ENCODE data around the gene B3GAT1.

B3GAT1 gene

DNA sequence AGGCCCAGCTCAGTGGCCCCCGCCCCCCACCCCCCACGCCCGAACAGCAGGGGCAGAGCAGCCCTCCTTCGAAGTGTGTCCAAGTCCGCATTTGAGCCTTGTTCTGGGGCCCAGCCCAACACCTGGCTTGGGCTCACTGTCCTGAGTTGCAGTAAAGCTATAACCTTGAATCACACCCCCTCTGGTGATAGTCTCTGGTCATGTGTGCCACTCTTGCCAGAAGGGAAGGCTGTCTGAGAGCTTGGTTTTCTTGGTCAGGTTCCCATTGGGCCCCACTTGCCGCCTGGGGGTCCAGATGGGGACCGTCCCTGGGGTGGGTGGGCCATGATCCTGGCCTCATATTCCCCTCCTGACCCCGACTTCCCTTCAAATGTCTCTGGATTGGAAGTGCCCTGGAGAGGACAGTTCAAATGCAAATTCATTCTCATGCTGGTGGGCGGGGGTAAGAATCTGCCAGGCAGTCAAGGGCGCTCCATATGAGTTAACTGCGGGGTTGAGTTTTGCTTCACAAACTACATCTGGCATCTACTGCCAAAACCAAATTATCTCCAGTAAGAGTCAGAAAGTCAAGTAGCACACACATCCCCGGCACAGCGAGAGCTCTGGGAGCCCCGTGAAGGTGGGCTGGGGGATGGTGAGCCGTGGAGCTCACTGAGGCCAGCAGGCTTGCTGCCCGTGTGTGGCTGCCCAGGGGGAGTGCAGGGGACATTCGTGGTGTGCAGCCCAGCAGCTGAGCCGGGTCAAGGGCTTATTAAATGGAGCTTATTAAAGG, 35.7 kb downstream of the B3GAT1 start:
- FAIRE-seq (no peak), DNase-seq (ENCODE audit: insufficient read length, low spot score) (no peak)

- no peak for FAIRE-seq
- DNase-seq (ENCODE audit: insufficient read length, low spot score), result no peak
Observed at GRCh38 chr11:134374891-134375550, 37.0 kb downstream of the B3GAT1 start.

DNA sequence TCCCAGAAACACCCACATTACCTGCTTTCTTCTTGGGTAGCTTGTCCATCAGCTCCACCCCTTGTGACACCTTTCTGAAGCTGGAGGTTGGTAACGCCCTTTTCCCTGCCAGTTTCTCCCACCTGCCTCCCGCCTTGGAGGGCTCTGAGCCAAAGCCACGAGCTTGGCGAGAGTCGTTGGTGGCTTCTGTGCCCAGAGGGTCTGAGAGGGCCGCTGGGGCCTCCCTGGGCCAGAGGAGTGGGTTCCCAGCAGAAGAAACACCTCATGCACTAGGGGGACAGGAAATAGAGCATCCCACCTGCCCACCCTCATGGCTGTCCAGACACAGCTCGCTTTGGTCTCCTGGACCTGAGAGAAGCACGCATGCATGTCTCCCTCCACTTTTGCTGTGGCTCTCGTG, 37.9 kb downstream of the B3GAT1 start:
- no peak for FAIRE-seq
- no peak for DNase-seq (ENCODE audit: insufficient read length, low spot score)

DNA sequence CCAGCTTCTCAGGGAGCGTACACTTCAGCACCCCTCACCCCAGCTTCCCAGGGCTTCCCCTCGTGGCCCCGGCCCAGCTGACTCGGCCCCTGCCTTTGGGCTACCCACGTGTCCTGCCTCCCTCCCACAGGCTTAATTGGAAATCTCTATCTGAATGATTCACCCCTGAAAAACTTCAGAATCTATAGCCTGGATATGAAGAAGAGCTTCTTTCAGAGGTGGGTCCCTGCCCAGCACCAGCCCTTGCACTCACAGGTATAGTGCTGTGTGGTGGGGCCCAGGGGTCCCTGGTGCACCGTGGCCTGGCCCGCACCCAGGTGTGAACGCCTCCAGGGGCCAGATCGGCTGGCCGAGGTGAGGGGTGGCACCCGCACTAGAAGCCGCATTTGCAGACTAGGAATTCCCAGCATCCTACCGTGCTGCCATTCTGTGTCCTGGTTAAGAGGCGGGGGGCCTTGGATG, 38.4 kb downstream of the B3GAT1 start:
- DNase-seq (ENCODE audit: insufficient read length, low spot score) (no peak), FAIRE-seq (no peak)

DNA sequence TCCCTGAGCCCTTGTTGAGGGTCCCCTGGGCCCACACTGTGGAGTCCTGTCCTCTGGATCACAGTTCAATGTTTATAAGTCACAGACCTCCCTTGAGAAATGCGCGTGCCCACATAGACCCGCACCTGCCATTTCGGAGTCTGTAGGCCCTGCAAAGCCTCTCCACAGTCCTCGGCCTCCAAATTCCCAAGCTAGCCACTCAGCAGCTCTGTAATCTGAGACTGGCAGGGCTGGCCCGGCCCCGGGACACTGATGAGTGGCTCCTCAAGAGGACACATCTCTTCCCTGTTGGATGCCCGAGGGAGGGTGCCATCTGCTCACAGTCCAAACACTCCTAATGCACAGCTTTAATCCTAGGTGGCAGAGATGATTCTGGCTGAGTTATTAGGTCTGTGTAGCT, 39.1 kb downstream of the B3GAT1 start:
- DNase-seq (ENCODE audit: insufficient read length, low spot score) (no peak), FAIRE-seq (no peak)

DNA sequence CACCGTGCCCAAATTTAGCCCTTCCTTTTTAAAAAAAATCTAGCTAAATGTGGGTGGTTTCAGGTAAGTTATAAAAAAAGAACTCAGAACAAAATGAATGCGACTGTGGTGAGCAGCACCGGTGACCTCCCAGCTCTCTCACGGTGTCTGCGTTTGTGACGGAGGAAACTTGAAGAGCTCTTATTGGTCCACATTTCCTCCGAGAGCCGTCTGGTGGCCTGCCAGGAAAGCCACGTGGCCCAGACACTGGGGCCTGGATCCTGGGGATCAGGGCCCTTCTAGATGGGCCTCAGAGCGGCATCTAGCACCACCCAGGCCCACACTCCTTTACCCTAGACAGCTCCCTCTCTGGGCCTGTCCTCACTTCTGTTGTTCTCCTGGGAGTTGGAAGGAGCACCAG, 39.5 kb downstream of the B3GAT1 start:
- no peak for DNase-seq (ENCODE audit: insufficient read length, low spot score)
- FAIRE-seq, result no peak

GRCh38 chr11:134371436-134372185, 40.4 kb downstream of the B3GAT1 start:
- FAIRE-seq, result no peak
- DNase-seq (ENCODE audit: insufficient read length, low spot score), result no peak

DNA sequence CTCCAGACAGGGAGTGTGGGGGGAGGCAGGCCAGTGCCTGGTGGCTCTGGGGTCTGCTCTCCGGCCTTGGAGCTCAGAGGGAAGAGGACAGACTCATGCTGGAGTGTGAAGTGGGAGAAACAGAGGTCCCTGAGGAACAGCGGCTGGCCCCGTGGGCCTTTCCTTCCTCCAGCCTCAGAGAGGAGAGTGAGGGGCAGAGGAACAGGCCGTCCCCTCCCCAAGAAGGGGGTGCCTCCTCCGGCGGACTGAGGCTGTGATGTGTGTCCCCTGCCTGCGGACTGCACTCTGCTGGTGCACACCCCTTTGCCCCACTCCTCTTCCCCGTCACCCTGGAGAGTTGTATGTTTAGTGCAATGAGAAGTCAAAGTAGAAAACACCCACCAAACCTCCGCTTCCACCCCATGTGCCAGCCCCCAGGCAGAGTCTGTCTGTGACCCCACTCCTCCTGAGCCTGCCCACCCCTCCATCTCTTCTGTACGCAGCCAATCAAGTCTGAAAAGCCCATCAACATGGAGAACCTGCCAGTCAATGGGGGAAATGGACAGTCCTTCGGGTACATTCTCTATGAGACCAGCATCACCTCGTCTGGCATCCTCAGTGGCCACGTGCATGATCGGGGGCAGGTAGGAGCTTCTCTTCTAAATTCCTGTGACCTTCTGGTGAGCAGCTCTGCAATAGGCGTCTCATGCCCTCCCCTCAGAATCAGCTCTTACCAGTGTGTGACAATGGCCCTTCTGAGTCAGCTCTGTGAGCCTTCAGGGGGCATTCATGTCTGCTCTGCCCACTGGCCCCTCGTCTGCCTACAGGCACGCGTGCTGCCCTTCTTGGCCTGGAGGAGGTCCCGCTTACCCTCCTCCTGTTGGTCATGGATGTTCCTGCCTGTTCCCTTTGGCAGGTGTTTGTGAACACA, 41.3 kb downstream of the B3GAT1 start:
- DNase-seq (ENCODE audit: insufficient read length, low spot score) (no peak), FAIRE-seq (no peak)

GRCh38 chr11:134369656-134370525, 42.2 kb downstream of the B3GAT1 start:
- DNase-seq (ENCODE audit: insufficient read length, low spot score), result no peak
- FAIRE-seq, result no peak

DNA sequence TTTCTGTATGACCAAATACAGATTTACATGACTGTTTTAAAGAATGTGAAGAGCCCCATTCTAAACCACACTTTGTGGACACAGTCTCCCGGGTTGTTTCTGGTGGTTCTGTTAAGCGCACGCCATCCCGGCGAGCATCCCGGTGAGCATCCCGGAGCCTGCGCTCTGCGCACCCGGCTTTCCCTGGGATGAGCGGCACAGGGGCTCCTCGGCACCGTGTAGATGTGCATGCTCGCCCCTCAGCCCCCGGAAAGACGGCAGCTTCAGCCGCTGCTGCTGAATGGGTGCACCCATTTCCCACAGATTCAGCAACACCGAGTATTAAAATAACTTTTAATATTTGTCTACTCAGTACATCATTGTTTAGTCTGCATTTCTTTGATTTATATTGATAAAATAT, 44.3 kb downstream of the B3GAT1 start:
- no peak for DNase-seq (ENCODE audit: insufficient read length, low spot score)
- FAIRE-seq, result no peak

- FAIRE-seq, result no peak
Observed at GRCh38 chr11:134366254-134366653, 45.8 kb downstream of the B3GAT1 start.

DNA sequence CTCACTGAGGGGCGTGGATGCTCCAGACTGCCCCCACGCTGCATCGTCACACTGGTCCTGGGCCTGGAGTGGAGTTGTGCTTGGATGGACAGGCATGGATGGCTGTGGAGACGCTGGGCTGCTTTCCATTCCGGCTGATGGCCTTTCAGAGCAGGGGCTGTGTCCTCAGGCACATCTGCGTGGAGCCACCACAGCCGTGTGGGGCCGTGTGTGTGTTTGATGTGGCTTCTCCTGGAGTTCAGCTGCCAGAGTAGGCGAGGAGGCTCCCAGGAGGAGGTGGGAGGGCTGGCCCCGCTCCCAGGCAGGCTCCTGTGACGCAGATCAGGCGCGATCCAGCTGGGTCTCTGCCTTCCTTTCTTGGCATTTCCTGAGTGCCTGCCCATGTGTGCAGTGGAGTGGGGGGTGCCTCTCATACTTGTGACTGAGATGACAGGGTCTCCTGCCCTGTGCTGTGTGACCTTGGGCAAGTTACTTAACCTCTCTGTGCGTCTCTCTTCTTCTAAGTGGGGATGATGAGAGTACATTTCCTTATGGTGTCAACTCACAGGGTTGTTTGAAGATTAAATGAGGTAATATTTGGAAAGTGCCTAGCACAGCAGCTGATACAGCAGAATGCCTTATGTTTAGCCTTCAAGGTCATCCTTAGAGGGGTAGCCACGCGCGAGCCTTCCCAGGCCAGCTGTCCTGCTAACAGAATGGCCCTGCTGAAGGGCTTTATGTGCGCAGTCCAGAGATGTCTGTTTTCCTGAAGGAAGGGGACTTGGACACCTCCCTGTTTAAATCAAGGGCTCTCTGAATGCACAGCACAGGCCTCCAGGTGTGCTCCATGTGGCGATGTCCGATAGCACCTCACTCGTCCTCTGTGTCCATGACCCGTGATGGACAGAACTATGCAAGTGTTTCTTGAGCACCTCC, 46.8 kb downstream of the B3GAT1 start:
- no peak for DNase-seq (ENCODE audit: insufficient read length, low spot score)
- no peak for FAIRE-seq

More at GRCh38 chr11:134366254-134366653, 45.8 kb downstream of the B3GAT1 start:
- no peak for DNase-seq (ENCODE audit: insufficient read length, low spot score)

GRCh38 chr11:134364261-134364660, 47.8 kb downstream of the B3GAT1 start:
- no peak for DNase-seq (ENCODE audit: insufficient read length, low spot score)
- no peak for FAIRE-seq

- no peak for FAIRE-seq
- no peak for DNase-seq (ENCODE audit: insufficient read length, low spot score)
Observed at GRCh38 chr11:134363592-134363991, 48.5 kb downstream of the B3GAT1 start.

GRCh38 chr11:134363161-134363560, 48.9 kb downstream of the B3GAT1 start:
- FAIRE-seq (no peak), DNase-seq (ENCODE audit: insufficient read length, low spot score) (no peak)

GRCh38 chr11:134362192-134362901, 49.7 kb downstream of the B3GAT1 start:
- FAIRE-seq (no peak), DNase-seq (ENCODE audit: insufficient read length, low spot score) (no peak)

- DNase-seq (ENCODE audit: insufficient read length, low spot score) (no peak), FAIRE-seq (no peak)
Observed at GRCh38 chr11:134361661-134362060, 50.4 kb downstream of the B3GAT1 start.

Data from GM19239 (cell line).